GM12878 (cell line): ENCODE measurements around the gene SETSIP. TPM values are rescaled to one million over a fixed set of nuclear protein-coding genes. Genes with fewer than 3 reads are reported as not detected.

Experiments used
- ASH2L ChIP-seq: fragments of 300-600, 200-600 bp; sonication (generic); IDR thresholded peaks from 2 replicates; pipeline ENCODE4 v1.6.1; 2017; ENCODE audit warnings: low read depth, mild to moderate bottlenecking, borderline replicate concordance
- CEBPB ChIP-seq, 2 experiments: fragments of 150-350 bp in 1 of 2; IDR thresholded peaks; 2 replicates each; pipeline ENCODE4 v1.6.1; 2012 to 2014; ENCODE audit warnings: low read depth in 2 of 2, low read length in 2 of 2, borderline replicate concordance in 1 of 2, inconsistent platforms in 1 of 2
- ESRRA ChIP-seq: IDR thresholded peaks from 2 replicates; pipeline ENCODE4 v1.6.1; 2012; ENCODE audit warnings: mild to moderate bottlenecking, low read length, improper control_type of control experiment
- KDM1A ChIP-seq: fragments of 200-600 bp; sonication (generic); IDR thresholded peaks from 2 replicates; pipeline ENCODE4 v1.6.1; 2016; ENCODE audit warnings: borderline replicate concordance
- NFIC ChIP-seq: IDR thresholded peaks from 2 replicates; pipeline ENCODE4 v1.6.1; 2012; ENCODE audit warnings: low read depth, mild to moderate bottlenecking, inconsistent platforms, low read length, moderate library complexity
- STAT3 ChIP-seq: IDR thresholded peaks from 2 replicates; pipeline ENCODE4 v1.6.1; 2011; ENCODE audit warnings: low read depth, low read length, improper control_type of control experiment
- ZNF384 ChIP-seq: IDR thresholded peaks from 2 replicates; pipeline ENCODE4 v1.6.1; 2012; ENCODE audit warnings: low read depth, mild to moderate bottlenecking, low read length, improper control_type of control experiment, borderline replicate concordance
- polyA plus RNA-seq, 11 experiments: library from polyadenylated mRNA; depleted of rRNA in 4 of 11; unstranded in 6 of 11; stranded (reverse) in 5 of 11; fragments of >200 nt; fragmentation: Nextera tagmentation in 4 of 11; fragmentation: Illumina TruSeq in 1 of 11; extraction: Ambion mirVana in 4 of 11; extraction: Trizol in 1 of 11; gene quantifications; 1 replicate in 1 of 11; 2 replicates in 10 of 11; pipeline versions ENCODE4 v1.2.1 to v1.2.3, GENCODE V29; 2011 to 2016; ENCODE audit warnings: inconsistent platforms in 2 of 11, missing spikeins in 2 of 11, low read depth in 1 of 11
- total RNA-seq, 4 experiments: library from RNA; depleted of rRNA in 3 of 4; stranded (reverse); fragments of >200 nt in 3 of 4; fragmentation: Illumina TruSeq in 1 of 4; extraction: Trizol in 1 of 4; gene quantifications; 2 replicates each; pipeline versions ENCODE4 v1.2.1 to v1.2.3, GENCODE V29; 2013 to 2021
- TF ChIP-seq, protein P1 (sequence below): fragments of 450-650 bp; IDR thresholded peaks from 2 replicates; pipeline ENCODE4 v1.6.1; 2017; ENCODE audit warnings: antibody characterized with exemption, mild to moderate bottlenecking, moderate library complexity
- TF ChIP-seq, protein P2 (sequence below): IDR thresholded peaks from 2 replicates; pipeline ENCODE4 v1.6.1; 2011; ENCODE audit warnings: low read depth, low read length, improper control_type of control experiment, borderline replicate concordance
- TF ChIP-seq, protein P3 (sequence below): fragments of 450-650 bp; IDR thresholded peaks from 2 replicates; pipeline ENCODE4 v1.6.1; 2017; ENCODE audit warnings: low read depth, mild to moderate bottlenecking, moderate library complexity
- TF ChIP-seq, protein P4 (sequence below): fragments of 450-650 bp; IDR thresholded peaks from 2 replicates; pipeline ENCODE4 v1.6.1; 2016; ENCODE audit warnings: mild to moderate bottlenecking
- TF ChIP-seq, protein P5 (sequence below): fragments of 450-650 bp; formaldehyde crosslinking; IDR thresholded peaks from 2 replicates; pipeline ENCODE4 v1.5.0; 2022; ENCODE audit warnings: mild to moderate bottlenecking, missing genetic modification characterization

Gene SETSIP
- total and polyA plus RNA-seq, 10 of the 15 experiments (the other 5 are each of a cell fraction or from before 2014, with no cell fraction given): 0.15 to 0.46 (median 0.23) TPM; not detected in 2

DNA sequence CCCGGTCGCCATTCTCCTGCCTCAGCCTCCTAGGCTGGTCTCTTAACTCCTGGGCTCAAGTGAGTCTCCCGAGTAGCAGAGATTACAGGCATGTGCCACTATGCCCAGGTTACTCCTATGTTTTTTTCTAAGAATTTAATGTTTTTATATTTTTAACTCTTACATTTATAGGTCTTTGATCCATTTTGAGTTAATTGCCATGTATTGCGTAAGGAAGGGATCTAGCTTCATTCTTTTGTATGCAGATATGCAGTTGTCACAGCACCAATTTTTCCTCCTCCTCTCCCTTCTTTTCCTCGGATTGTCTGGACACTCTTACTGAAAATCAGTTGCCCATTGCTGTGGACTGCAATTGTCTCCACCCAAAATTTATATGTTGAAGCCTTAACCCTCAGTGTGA lies 16.4 kb upstream of the SETSIP start (continued):
- TF ChIP-seq, protein P1, sequence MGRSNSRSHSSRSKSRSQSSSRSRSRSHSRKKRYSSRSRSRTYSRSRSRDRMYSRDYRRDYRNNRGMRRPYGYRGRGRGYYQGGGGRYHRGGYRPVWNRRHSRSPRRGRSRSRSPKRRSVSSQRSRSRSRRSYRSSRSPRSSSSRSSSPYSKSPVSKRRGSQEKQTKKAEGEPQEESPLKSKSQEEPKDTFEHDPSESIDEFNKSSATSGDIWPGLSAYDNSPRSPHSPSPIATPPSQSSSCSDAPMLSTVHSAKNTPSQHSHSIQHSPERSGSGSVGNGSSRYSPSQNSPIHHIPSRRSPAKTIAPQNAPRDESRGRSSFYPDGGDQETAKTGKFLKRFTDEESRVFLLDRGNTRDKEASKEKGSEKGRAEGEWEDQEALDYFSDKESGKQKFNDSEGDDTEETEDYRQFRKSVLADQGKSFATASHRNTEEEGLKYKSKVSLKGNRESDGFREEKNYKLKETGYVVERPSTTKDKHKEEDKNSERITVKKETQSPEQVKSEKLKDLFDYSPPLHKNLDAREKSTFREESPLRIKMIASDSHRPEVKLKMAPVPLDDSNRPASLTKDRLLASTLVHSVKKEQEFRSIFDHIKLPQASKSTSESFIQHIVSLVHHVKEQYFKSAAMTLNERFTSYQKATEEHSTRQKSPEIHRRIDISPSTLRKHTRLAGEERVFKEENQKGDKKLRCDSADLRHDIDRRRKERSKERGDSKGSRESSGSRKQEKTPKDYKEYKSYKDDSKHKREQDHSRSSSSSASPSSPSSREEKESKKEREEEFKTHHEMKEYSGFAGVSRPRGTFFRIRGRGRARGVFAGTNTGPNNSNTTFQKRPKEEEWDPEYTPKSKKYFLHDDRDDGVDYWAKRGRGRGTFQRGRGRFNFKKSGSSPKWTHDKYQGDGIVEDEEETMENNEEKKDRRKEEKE: no peak
- TF ChIP-seq, protein P2, sequence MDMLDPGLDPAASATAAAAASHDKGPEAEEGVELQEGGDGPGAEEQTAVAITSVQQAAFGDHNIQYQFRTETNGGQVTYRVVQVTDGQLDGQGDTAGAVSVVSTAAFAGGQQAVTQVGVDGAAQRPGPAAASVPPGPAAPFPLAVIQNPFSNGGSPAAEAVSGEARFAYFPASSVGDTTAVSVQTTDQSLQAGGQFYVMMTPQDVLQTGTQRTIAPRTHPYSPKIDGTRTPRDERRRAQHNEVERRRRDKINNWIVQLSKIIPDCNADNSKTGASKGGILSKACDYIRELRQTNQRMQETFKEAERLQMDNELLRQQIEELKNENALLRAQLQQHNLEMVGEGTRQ: no peak
- TF ChIP-seq ESRRA (no peak), ZNF384 (no peak), KDM1A (no peak), ASH2L (no peak), CEBPB (IDR thresholded peaks at IDR 0.05; ENCODE audit: borderline replicate concordance in 1 of 2, low read depth in 2 of 2, low read length in 2 of 2) (no peak), STAT3 (no peak), NFIC (no peak)
- TF ChIP-seq, protein P3, sequence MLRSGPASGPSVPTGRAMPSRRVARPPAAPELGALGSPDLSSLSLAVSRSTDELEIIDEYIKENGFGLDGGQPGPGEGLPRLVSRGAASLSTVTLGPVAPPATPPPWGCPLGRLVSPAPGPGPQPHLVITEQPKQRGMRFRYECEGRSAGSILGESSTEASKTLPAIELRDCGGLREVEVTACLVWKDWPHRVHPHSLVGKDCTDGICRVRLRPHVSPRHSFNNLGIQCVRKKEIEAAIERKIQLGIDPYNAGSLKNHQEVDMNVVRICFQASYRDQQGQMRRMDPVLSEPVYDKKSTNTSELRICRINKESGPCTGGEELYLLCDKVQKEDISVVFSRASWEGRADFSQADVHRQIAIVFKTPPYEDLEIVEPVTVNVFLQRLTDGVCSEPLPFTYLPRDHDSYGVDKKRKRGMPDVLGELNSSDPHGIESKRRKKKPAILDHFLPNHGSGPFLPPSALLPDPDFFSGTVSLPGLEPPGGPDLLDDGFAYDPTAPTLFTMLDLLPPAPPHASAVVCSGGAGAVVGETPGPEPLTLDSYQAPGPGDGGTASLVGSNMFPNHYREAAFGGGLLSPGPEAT: no peak
- TF ChIP-seq, protein P4, sequence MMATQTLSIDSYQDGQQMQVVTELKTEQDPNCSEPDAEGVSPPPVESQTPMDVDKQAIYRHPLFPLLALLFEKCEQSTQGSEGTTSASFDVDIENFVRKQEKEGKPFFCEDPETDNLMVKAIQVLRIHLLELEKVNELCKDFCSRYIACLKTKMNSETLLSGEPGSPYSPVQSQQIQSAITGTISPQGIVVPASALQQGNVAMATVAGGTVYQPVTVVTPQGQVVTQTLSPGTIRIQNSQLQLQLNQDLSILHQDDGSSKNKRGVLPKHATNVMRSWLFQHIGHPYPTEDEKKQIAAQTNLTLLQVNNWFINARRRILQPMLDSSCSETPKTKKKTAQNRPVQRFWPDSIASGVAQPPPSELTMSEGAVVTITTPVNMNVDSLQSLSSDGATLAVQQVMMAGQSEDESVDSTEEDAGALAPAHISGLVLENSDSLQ: no peak
- TF ChIP-seq, protein P5, sequence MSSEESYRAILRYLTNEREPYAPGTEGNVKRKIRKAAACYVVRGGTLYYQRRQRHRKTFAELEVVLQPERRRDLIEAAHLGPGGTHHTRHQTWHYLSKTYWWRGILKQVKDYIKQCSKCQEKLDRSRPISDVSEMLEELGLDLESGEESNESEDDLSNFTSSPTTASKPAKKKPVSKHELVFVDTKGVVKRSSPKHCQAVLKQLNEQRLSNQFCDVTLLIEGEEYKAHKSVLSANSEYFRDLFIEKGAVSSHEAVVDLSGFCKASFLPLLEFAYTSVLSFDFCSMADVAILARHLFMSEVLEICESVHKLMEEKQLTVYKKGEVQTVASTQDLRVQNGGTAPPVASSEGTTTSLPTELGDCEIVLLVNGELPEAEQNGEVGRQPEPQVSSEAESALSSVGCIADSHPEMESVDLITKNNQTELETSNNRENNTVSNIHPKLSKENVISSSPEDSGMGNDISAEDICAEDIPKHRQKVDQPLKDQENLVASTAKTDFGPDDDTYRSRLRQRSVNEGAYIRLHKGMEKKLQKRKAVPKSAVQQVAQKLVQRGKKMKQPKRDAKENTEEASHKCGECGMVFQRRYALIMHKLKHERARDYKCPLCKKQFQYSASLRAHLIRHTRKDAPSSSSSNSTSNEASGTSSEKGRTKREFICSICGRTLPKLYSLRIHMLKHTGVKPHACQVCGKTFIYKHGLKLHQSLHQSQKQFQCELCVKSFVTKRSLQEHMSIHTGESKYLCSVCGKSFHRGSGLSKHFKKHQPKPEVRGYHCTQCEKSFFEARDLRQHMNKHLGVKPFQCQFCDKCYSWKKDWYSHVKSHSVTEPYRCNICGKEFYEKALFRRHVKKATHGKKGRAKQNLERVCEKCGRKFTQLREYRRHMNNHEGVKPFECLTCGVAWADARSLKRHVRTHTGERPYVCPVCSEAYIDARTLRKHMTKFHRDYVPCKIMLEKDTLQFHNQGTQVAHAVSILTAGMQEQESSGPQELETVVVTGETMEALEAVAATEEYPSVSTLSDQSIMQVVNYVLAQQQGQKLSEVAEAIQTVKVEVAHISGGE: no peak
- TF ChIP-seq, all 136 proteins: peak for 0
